GDM1 (cell line): ENCODE measurements around the gene FRMD4A.

ENCODE experiments used
- DNase-seq: peaks from one replicate; lab custom pipeline; 2025; lab: John Stamatoyannopoulos, UW

FRMD4A gene

DNA sequence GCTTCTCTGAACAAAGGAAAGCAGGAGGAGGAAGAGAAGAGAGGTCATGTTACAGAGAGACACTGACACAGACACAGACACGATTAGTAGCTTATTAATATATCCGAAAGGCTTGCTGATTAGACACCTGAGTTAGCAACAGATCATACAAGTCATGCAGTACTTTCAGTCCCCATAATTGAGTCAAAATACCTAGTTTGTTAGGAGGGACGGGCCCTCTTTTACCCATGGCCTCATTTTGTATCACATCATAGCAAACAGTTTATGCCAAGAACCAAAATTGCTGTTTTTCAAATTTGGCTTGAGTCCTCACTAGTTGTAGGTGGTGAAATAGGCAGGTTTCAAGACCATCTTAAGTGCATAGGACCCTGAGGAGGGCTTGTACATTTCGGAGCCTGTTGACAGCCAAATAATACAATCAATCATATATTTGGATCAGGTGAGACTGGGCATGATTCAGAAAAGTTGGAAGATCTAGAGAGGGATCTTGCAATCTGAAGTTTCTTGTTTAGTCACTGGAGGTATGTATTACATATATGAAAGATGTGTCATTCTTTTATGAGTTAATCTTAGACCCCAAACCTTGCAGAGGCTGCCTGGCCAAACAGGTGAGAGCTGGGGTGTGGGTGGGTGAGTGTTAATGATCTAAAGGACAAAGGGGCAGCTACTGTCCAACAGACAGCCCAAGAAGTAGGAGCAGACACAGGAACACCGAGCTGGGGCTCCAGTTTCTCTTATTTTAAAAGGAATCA lies 678.6 kb downstream of the FRMD4A start:
- no peak for DNase-seq

DNA sequence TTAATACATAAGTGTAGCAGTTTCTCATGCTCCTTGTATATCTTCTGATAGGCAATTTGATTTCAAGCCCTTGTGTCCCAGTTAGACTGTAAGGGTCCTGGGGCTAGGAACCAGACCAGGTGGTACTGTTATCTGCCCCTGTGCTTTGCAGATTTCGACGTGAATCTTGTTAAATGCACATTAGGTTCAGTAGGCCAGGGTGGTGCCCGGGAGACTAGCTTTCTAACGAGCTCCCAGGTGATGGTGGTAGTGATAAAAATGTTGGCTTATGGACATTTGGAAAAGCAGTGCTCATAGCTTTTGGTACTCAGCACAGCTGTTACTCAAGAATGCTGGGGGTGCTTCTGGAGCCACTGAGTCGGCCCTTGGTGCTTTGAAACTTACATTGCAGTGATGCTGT lies 679.8 kb downstream of the FRMD4A start:
- no peak for DNase-seq

GRCh38 chr10:13649844-13650520 lies 680.7 kb downstream of the FRMD4A start:
- DNase-seq: no peak

DNA sequence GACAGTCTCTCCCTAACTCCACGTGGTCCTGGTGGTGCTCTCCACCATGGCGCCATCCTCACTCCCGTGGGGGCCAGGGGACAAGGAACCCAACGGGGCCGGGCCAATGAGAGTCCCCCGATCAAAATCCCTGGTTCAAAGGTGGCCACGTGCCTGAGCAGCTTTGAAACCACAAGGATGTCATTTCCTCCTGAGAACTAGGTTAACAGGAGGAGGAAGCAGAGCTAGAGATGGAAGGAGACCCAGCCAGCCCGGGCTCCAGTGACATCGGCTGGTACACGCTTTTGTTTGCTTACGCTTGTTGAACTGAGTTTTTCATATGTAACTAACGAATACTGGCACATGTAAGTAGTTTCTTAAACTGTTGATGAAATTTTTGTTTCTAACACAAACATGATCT lies 682.3 kb downstream of the FRMD4A start:
- DNase-seq: no peak

DNA sequence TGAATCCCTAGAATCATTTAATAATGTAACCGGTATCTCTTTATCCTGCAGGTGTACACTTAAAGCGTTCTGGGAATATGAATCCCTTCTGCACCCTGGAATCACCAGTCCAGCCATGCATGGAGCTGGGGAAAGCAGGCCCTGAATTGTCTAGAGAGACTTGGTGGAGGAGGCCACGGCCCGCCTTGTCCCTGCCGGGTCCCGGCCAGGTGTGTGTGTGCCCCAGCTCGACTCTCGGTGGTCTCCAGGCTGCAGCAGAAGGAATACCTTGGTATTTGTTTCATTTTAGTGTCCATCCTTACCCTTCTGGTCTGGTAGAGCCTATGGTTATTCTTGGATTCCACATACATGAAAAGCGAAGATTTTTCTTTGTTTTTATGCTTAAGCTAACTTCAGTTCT lies 685.9 kb downstream of the FRMD4A start:
- DNase-seq: no peak

DNA sequence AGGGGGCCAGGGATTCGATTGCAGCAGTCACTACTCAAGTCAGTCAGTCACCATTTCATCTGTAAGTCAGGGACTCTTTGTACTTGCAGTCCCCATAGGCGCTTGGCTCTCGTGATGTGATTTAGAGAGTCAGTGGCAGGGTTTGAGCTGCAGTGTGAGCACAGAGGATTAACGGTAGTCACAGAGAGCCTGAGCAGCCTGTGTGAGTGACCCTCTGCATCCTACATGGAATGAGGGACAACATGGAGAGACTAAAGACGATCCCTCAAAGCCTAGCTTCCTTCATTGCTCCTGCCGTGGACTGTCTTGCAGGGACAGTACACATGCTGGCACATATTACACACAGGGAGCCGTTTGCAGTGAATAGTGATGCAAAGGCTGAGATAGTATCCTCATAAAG lies 687.7 kb downstream of the FRMD4A start:
- no peak for DNase-seq

GRCh38 chr10:13642293-13642692 lies 688.4 kb downstream of the FRMD4A start:
- no peak for DNase-seq

DNA sequence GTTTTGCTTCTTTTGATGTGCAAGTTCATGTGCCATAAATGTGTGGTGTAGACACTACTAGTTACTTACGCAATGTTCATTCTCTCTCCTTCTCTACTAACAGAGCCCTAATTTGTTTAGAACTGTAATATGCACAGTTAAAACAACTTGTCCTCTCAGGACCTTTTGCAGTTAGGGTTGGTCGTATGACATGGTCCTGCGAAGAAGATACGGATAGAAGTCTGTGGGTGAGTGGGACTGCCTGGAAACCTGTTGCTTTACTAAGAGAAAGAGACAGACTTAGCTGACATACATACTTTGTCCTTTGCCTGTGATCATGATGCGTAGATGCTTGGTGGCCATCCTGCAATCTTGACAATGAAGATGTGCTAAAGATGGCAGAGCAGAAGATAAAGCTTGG lies 692.8 kb downstream of the FRMD4A start:
- DNase-seq: no peak

DNA sequence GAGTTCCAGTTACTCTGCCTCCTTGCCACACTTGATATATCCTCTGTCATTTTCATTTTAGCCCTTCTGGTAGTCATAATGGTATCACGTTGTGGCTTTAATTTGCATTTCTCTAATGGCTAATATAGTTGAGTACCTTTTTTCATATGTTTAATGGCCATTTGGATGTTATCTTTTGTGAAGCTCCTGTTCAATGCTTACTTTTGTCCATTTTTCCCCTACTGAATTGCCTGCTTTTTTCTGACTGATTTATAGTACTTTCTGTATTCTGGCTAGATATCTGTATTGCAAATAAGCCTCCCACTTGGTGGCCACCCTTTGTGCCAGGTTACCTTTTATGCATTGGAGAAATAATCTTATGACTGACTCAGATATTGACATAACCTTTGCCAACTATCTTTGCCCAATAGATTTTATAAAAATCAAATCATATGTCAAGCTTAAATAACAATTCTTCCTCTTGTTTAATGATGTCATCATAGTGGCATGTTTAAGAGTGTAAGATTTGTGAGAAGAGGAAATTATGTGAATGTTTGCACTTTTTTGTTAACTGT lies 693.3 kb downstream of the FRMD4A start:
- DNase-seq: no peak

- DNase-seq: no peak
Measured at GRCh38 chr10:13636776-13637175, 693.9 kb downstream of the FRMD4A start.

DNA sequence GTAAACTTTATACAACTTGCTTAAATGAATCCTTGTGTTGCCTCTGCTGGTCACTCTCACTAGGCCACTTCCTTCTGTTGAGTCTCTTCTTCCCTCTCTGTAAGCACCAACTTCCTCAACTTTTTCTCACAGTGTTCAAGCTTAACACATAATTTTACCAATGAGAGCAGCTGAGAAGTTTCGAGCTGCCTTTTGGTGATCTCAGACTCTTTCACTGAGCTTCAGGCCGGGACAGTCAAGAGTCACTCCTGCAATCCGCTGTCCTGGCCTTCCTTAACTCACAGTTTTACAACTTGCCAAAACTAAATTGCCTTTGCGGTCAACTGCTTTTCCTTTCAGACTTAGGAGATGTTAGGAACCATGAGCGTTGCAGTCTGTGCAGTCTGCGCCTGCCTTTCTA lies 696.5 kb downstream of the FRMD4A start:
- no peak for DNase-seq

- no peak for DNase-seq
Measured at GRCh38 chr10:13633689-13634088, 697.0 kb downstream of the FRMD4A start.

DNA sequence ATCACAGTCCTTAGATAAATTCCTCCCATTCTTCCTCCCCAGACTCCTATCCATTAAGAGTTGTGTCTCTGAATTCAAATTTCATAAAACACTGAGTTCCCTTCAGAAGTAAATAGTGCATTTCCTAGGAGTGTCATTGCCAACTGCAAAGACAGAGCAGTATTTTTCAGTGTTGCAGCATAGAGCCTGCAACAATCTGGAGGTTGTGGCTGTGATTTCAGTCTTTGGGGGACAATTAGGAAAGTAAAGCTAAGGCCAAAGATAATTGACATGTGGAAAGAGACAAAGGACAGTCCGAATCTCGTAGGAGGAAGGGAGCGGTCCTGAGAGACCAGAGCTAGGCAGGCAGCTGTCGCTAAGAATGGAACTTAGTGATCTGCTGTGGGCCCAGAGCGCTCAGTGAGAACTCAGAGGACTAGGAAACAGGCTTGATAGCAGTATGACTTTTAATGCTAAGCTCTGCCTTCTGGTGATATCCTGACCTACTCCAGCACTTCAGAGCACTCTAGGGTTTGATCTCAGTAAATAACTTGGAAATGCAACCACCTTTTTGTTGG lies 697.8 kb downstream of the FRMD4A start:
- DNase-seq: no peak

GRCh38 chr10:13632440-13632839 lies 698.3 kb downstream of the FRMD4A start:
- no peak for DNase-seq

- DNase-seq: no peak
Measured at GRCh38 chr10:13631594-13631993, 699.1 kb downstream of the FRMD4A start.

GRCh38 chr10:13630231-13630630 lies 700.5 kb downstream of the FRMD4A start:
- DNase-seq: no peak

DNA sequence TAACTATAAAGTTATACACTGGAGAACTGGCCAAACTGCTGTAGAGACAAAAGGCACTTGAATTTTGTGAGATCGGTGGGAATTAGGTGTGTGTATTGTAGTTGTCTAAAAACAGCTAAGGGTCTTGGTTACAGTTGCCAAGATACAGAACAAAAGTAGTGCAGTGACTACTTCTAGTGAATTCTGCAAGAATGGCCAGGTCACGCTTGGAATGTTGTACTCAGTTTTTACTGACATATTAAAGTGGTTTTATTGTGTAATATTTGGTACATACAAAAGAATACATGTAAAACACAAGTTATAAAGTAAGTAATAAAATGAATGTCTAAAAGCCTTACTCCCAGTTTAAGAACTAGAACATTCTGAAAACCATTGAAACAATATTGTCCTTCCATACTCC lies 701.6 kb downstream of the FRMD4A start:
- no peak for DNase-seq

DNA sequence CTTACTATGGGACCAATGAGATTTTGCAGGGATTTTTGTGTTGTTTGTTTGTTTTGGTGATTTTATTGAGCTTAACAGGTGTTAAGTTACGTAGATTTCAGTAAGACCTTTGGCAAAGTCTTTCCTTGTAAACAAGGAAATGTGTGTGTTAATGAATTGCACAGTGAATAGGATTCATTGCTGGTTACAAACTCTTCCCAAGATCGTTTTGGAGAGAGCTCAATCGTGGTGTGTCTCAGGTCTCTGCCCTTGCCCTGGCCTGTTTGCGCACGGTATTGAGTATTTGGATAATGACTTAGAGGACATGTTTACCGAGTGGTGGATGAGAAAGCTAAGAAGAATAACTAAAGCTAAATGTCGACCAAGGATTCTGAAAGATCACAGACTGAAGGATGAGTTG lies 702.1 kb downstream of the FRMD4A start:
- no peak for DNase-seq

DNA sequence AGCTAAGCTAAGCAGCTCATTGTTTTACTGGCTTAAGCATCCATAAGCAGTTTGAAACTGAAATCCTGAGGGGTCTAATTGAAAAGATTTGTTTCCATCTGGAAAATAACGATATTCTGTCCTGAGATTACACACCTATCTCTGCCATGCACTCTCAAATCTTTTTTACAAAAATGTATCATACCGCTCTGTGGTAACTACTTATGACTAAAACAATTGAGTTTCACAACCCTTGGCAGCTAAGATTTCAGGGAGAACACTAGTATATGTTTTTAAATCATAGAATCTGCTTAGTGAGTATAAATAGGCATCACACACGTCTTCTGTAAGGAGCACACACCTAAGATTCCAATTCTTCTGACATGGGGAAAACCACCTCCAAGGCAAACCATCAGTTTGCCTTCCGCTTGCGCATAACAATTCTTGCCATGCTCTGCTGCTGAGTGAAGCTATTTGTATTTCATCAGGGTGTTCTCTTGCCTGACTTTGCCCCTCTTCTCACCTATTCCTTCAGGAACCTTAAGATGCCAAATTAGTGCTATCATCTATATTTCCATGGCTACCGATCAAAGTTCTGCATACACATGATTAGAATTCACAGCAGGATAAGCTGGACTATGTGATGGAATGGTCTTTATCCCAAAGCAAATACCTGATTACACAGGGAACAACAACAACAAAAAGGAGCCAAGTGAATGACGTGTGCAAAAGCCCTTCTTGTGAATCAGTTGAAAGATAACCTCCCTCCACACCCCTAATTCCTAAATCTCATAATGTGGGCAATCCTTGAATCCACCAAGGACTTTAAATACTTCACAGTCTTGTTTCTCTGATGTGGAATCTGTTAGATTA lies 703.0 kb downstream of the FRMD4A start:
- no peak for DNase-seq

- DNase-seq: no peak
Measured at GRCh38 chr10:13624630-13625029, 706.1 kb downstream of the FRMD4A start.

DNA sequence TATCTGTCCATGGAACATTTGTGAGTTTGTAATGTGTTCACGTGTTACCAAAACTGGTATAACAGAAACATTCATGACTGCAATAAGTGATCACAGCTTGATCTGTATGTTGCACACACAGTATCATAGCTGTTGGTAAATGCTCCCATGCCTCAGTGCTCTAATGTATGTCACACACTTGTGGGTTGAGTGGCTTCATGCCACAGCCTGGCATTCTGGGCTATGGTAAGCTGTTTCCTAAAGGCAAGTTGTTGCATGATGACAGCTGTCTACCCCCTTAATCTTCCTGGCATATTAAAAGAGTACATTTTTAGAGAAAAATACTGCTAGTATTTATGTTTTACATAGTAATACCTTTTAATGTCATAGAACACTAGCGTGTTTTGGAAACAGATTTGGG lies 708.8 kb downstream of the FRMD4A start:
- DNase-seq: no peak

GRCh38 chr10:13617116-13617515 lies 713.6 kb downstream of the FRMD4A start:
- no peak for DNase-seq
